HG03558 (cell line): ENCODE measurements around the gene PYGO2.
A peak's percentile ranks its signal among the peaks of the same experiment; 100 is the strongest.
"Not testable (repeated sequence)": the region's sequence is repeated elsewhere in the genome, so short reads cannot be mapped to it uniquely, and the experiment has no call there.

Experiments
- ATAC-seq: cut with Tn5 transposase; IDR thresholded peaks from one replicate; pipeline ENCODE4 v1.9.1; 2021; ENCODE audit warnings: moderate number of reproducible peaks; ENCODE audit not compliant: unreplicated experiment; ENCODE audit errors: extremely low read depth

Gene PYGO2

DNA sequence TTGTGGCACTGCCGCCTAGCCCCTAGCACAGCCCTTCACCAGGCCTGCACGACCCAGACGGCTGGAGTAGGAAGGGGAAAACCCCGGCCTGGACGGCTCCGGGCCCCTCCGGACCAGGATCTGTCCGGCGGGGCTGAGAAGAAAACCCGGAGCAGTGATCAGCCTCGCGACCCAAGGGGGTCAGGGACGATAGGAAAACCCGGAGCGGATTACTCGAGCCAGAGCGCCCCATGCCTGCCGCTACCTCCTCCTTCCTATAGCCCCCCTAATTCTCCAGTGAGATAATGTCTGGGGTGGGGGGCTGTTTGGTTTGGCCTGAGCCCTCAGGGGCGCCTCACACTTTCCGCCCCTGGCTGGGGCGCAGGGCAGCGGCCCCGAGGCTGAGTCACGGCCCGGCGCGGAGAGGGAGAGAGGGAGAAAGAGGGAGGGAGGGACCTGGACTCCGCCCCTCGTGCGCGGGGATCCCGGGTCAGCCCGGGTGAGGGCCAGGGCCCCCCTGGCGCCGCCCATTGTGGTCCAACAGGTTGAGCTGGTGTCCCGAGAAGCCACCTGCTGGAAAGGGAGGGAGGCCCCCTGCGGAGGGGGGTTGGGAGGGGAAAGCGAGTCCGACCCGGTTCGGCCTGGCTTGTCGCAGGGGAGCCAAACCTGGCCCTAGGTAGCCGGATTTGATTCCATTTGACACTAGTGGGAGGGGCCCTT, 39.3 kb upstream of the PYGO2 start:
- ATAC-seq, result peak; percentile 26

DNA sequence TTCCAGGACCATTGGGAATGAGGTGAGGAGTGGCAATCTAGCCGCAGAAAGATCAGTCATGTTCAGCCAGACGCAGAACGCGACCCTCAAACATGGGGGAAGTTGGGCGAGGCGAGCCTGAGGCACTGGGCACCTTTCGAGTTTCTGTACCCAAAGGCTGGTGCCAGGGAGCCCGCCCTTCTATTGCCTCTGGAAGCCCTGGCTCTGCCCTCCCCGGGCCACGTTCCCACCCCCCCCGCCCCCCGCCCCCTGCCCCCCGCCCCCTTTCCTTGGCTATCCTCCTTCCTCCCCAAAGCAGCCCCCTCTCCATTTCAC, 38.8 kb upstream of the PYGO2 start:
- ATAC-seq, result no peak

DNA sequence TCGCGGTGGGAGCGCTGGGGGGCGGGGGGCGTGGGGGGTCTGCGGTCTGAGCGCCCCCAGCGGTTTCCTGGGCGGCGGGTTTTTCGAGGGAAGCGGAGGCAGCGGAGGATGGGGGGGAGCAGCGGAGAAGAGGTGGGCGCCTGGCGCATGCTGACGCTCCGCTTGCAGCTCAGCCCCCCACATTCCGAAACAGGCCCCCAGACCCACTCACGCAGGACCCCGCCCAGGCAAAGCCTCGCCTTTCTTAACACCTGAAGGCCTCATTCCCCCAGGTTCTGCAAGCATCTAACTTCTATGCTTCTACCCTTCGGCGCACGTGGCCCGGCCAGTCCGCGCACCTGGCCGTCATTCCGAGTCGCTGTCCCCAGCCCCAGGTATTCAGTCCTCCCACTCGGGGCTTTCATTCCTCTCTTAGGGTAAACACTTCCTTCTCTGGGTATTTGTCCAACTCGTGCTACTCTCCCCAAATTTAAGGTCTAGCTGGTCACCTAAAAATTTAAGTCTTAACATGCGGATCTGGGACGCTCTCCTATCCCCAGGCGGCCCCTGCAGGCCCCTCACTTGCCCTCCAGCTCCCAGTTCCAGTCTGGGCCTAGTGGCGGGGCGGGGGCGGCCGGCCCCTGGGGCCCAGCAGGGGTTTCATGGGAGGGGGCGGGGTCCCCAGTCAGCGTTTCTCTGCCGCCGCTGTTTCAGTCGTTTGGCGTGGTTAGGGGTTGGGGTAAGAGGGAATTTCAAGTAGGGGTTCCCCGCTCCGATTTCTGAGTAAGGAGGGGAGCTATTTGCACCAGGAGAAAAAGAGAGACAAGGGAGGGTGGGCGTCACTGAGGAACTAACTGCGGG, 38.2 kb upstream of the PYGO2 start:
- no peak for ATAC-seq

DNA sequence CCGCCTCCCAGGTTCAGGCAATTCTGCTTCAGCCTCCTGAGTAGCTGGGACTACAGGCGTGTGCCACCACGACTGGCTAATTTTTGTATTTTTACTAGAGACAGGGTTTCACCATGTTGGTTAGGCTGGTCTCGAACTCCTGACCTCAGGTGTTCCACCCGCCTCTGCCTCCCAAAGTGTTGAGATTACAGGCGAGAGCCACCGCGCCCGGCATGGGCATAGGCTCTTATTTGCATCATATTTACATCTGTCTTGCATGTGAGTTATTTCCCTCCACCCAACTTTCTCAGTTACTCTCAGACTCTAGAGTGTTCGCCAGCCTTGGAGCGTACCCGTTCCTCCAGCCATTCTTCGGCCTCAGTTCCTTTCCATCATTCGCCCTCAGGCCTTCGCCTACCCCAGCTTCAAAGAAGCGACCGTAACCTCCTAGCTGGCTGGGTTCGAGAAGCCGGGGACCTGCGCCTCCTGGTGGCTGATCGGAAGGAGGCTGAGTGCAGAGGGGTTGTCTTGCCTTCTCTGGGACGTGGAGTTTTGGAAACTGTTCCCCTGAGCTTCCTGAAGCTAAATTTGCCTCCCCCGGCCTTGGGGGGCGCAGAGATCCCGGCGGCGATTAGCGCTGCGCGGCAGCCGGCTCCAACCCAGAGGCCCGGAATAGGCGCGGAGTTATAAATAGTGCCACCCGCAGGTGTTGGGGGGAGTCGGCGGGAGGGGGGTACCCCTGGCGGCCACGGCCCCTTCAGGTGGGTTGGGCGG, 37.4 kb upstream of the PYGO2 start:
- ATAC-seq, result no peak

DNA sequence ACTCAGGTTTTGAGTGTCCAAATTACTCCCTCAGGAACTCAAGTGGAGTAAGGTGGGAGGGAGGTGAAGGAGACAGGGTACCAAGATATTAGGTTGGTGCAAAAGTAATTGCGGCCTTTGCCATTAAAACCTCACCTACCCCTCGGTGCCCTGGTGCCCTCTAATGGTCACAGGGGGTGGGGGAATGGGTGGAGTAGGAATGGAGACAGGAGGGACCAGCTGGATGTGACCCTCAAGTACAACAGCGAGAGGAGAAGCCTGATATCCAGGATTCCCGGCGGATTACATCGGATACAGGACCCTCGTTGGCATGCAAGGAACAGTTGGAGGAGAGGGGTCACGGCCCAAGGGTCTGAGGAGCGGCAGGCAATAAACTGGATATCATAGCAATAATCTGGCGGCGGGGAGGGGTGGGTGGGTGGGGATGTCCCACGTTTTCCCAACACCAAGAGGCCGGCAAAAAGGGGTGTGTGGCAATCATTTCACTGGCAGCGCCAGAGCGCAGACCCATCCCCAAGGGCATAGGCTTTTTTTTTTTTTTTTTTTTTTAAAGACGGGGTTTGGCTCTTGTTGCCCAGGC, 36.7 kb upstream of the PYGO2 start:
- ATAC-seq, result no peak

DNA sequence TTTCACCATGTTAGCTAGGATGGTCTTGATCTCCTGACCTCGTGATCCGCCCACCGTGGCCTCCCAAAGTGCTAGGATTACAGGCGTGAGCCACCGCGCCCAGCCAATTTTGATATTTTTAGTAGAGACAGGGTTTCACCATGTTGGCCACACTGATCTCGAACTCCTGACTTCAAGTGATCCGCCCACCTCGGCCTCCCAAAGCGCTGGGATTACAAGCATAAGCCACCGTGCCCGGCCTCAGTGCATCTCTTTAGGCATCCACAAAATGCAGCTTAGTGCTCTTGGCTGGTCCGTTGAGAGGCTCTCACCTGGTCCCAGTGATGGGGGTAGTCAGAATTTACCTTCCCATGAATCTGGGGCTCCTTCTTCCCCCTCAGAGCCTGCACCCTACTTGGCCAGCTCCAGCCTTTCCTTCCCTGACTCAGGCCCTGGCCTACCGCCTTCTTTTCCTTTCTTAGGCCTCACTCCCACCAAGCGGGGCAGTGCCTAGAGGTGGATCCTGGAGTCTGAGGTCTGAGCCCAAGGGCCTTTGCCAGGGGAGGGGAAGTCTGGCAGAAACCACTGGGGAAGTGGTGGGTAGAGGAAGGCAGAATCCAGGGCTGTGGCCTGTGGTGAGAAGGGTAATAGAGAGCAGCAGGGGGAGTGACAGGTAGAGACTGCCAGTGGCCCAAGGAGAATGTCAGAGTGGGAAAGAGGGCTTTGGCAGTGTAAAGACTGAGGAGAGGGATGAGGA, 35.6 kb upstream of the PYGO2 start:
- no peak for ATAC-seq

DNA sequence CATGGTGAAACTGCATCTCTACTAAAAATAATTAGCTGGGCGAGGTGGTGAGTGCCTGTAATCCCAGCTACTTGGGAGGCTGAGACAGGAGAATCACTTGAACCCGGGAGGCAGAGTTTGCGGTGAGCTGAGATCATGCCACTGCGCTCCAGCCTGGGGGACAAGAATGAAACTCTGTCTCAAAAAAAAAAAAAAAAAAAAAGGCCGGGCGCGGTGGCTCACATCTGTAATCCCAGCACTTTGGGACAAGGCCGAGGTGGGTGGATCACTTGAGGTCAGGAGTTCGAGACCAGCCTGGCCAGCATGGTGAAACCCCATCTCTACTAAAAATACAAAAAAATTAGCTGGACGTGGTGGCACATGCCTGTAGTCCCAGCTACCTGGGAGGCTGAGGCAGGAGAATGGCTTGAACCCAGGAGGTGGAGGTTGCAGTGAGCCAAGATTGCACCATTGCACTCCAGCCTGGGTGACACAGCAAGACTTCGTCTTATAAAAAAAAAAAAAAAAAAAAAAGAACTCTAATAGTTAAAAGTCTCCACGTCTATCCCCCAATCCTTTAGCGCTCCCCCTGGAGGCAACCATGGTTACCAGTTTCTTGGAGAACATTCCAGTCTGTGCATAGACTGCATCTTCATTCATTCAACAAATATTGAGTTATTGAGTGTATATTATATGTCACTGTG, 33.9 kb upstream of the PYGO2 start:
- ATAC-seq, result not testable (repeated sequence)

DNA sequence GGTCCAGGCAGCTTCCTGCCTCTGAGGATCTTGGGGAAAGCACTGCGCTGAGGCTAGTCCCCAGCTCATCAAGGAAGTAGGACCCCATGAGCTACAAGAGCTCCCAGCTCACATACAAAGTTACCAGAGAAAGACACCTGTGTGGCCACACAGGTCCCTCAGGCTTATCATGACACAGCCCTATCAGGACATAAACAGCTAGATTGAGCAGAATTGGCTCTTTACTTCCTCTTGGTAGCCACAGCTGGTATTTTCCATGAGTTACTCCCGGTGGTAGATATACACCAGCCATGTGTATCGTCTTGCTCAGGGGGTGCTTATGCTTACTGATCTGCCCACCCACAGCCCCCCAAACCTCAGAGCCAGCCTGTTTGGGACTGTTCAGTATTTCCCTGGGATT, 33.0 kb upstream of the PYGO2 start:
- no peak for ATAC-seq

DNA sequence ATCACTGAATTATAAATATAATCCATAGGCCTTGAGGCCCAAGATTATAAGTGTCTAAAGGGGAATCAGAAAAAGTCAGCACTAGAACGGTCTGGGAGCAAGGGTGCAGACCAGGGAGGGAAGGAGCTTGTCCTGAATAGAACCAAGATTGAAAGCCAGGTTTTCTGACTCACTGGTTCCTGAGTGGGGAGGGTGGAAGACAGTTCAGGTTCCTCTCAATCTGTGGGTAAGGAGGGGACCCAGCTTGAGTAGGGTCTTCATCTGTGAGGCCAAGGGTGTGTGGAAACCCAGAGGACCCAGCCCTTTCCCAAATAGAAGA, 32.6 kb upstream of the PYGO2 start:
- no peak for ATAC-seq

DNA sequence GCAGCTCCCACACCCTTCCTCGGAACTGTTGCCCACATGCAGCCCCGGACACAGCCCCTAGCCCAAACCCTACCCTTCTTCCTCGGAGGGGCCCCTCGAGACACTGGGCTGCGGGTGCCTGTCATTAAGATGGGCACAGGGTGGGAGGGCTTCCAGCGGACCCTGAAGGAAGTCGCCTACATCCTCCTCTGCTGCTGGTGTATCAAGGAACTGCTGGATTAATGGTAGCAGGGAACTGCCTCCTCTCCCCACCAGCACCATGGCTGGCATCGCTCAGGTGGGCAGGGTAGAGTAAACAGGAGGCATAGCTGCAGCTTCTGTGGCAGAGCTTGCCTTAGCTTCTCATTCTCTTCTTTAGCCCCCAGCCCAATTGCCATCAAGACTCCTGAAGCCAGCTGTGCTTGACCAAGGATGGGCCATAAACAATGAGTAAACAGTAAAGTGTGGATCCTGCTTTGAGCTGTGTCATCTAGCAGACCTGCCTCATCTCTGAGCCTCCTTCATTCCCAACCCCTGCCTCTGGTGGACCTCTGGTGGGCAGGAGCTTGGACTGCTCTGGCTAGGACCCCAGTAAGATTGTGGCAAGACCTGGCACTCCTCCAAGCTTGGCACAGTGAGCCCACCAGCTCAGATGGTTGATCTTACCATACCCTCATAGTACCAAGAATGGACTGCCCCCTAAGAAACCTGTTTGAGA, 32.1 kb upstream of the PYGO2 start, which contains the start of gene LENEP:
TSS of gene LENEP (plus strand) at position 15 of the 697 bp plus-strand sequence. CDS start at position 37, 22 bp downstream.
- no peak for ATAC-seq

DNA sequence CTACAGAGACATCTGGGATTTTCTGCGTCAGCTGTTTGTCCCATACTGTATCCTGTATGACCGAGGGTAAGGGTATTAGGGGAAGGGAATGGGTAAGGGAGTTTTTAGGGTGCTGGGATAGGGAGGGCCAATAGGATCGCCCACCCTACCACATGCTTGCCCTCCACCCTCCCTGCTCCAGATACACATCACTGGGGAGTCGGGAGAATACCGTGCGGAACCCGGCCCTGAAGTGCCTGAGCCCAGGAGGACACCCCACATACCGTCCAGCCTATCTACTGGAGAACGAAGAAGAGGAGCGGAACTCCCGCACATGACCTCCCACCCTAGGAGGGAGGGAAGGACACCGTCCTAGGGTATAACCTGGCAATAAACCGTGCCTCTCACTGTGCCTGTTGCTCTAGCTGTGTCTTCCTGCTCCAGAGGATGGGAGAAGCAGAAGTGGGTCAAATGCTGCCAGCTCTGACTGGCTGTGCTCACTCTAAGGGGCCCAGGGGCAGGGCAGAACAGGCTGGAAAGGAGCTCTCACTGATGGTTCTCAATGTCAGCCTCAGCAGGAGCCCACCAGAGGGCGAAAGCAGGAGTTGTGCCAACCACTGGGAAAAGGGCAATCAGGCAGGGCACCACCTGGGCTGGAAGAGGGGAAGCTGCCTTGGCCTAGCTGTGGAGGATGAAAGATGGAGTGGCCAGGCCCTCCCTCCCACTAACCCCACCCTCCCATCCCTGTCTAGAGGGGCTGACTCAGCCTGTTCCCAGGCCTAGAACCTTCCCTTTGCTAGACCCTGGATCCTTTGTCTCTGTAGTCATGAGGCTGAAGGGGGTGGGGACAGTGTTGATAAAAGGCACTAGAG, 31.4 kb upstream of the PYGO2 start:
- no peak for ATAC-seq

DNA sequence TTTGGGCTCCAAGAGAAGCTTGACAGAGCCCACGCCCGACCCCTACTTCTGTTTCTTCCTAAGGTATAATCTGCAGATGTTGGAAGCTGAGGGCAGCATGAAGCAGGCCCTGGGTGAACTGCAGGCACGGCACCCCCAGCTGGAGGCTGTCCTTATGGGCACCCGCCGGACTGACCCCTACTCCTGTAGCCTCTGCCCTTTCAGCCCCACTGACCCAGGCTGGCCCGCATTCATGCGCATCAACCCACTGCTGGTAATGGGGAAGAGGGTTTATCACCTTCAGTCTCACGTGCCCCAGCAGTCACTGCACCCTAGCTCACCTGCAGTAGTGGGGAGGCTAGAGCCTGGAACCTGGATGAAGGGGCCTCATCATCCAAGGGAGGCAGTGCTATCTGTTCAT, 28.7 kb upstream of the PYGO2 start:
- ATAC-seq, result no peak

DNA sequence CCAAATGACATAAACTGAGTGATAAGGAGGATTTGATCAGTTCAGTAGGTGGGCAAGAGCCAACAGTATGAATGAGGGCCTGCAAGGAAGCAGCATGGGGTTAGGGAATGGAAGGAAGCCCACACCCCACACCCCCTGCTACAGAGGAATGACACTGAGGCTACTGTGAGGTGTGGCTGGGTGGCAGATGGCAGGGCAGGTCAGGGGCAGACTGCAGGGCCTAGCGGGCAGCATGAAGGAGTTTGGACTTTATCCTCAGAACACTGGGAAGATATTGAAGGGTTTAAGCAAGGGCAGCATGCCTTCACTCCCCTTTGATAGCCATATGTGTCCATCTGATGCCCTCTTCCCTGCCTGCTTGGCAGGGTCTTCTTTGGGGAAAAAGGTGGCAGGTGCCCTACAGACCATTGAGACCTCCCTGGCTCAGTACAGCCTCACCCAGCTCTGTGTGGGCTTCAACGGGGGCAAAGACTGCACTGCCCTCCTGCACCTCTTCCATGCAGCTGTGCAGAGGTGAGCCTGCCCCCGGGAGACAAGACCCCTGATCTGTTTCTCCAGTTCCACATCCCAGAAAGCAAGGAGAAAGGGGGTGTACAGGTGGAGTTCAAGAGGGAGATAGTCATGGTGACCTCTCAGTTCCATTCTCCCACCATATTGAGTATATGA, 27.7 kb upstream of the PYGO2 start:
- no peak for ATAC-seq

DNA sequence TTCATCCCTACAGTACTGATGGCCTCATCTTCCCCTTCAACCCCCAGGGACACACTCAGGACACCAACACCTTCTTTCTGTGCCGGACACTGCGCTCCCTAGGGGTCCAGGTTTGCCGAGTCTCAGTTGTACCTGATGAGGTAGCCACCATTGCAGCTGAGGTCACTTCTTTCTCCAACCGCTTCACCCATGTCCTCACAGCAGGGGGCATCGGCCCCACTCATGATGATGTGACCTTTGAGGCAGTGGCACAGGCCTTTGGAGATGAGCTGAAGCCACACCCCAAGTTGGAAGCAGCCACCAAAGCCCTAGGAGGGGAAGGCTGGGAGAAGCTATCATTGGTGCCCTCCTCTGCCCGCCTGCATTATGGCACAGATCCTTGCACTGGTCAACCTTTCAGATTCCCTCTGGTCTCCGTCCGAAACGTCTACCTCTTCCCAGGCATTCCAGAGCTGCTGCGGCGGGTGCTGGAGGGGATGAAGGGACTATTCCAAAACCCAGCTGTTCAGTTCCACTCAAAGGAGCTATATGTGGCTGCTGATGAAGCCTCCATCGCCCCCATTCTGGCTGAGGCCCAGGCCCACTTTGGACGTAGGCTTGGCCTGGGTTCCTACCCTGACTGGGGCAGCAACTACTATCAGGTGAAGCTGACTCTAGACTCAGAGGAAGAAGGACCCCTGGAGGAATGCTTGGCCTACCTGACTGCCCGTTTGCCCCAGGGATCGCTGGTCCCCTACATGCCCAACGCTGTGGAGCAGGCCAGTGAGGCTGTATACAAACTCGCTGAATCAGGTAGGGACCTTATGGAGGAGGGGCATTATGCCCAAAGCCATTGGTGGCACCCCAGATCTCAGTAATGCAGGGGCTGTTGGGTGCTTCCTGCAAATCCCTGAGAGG, 26.7 kb upstream of the PYGO2 start:
- ATAC-seq, result no peak

DNA sequence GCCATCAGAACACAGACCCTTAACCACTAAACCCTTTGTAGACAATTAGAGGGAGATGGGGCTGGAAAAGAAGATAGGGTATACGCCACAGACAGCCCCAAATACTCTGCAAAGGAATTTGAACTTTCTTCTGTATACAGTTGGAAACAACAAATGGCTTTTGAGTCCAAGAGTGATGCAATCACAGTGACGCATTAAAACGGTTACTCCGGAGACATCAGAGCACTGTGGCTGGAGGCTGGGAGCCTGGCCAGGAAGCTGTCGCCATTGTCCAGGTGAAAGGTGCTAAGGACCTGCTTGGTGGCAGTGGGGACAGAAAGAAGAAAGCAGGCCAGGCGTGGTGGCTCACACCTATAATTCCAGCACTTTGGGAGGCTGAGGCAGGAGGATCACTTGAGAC, 25.7 kb upstream of the PYGO2 start:
- no peak for ATAC-seq

DNA sequence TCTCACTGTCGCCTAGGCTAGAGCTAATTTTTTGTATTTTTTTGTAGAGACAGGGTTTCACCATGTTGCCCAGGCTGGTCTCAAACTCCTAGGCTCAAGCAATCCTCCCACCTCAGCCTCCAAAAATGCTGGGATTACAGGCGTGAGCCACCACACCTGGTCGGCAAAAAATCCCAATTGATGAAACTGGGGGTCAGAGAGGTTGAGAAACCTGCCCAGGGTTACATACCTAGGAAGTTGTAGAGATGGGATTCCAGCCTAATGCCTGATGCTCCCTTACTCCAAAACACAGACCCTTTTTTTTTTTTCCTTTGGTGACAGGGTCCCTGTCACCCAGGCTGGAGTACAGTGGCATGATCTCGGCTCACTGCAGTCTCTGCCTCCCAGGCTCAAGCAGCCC, 25.2 kb upstream of the PYGO2 start:
- not testable (repeated sequence) for ATAC-seq
